GM21528 (cell line): Measurements from ENCODE around the gene BTNL8.

Source experiments
- ATAC-seq: cut with Tn5 transposase; IDR thresholded peaks from one replicate; pipeline ENCODE4 v1.9.1; 2021; ENCODE audit warnings: mild to moderate bottlenecking, moderate library complexity; ENCODE audit not compliant: unreplicated experiment, low FRiP score

BTNL8 gene

DNA sequence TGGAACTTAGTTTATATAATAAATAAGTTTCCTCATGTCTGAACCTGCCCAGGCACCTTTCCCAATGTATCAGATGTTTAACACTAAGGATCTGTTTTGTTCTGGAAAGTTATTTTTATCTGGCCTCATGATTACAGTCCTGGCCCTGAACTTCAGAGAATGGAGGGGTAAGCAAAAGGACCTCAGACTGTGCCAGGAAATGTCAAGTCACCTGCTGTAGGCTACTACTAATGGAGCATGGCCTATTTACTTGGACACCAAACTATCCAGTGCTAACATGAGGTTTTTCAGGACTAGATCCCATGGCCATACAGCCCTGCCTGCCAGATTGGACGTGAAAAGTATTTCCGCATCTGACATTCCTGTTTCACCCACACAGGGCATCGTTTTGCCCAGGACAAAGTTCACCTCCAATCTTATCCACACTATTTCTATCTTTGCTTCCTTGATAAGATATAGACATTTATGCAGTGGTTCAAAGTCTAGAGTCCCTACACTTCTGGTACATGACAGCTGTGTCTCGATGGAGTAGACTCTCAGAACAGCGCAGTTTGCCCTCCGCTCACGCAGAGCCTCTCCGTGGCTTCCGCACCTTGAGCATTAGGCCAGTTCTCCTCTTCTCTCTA is at the start of gene BTNL8:
Gene BTNL8, plus strand, starts transcription at position 539 of the 626 bp plus-strand sequence. CDS start 152 bp downstream, outside the sequence.
- ATAC-seq, result no peak

GRCh38 chr5:180849827-180850226 is 49.1 kb upstream of the BTNL8 start:
- no peak for ATAC-seq

DNA sequence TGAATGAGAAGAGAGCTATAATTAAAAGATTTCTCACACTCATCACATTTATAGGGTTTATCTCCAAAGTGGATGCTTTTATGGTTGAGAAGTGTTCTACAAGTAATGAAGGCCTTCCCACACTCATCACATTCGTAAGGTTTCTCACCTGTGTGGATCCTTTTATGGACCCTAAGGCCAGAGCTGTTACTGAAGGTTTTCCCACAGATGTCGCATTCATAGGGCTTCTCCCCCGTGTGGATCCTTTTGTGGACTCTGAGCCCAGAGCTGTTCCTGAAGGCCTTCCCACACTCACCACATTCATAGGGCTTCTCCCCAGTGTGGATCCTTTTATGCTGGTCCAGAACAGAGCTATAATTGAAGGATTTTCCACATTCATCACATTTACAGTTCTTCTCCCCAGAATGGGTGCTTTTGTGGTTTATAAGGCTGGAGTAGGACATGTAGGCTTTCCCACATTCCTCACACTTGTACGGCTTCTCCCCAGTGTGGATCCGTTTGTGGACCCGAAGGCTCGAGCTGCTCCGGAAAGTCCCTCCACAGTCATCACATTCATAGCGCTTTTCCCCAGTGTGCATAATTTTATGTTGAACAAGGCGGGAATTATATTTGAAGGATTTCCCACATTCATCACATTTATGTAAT is 48.4 kb upstream of the BTNL8 start:
- no peak for ATAC-seq

DNA sequence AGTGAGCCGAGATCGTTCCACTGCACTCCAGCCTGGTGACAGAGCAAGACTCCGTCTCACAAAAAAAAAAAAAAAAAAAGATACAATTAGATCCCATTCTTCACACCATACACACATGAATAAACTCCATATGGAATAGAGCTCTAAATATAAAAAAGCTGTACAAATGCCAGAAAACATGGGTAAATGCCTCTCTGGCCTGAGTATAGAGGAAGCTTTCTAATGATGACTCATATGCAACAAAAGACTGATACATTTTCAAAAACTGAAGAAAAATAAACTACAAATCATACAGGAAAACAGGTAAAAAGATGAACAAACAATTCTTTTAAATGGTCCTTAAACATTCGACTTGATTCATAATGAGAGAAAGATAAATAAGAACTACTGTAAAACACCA is 46.5 kb upstream of the BTNL8 start:
- no peak for ATAC-seq

GRCh38 chr5:180853121-180853847 is 45.7 kb upstream of the BTNL8 start:
- no peak for ATAC-seq

DNA sequence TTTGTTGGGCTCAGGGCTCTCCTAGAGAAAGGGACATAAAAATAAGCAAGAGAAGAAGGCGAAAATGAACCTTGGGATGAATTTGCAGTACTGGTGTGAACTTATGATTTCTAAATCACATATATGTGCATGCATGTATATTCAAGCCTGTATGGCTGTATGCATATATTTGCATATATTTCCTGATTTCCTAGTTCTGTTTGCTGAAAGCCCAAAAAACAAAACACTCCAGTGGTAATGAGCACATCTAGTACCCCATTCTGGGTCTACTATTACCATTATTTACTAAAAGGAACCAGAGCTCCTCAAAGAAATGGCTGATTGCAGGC is 45.1 kb upstream of the BTNL8 start:
- no peak for ATAC-seq

GRCh38 chr5:180858586-180858985 is 40.4 kb upstream of the BTNL8 start:
- ATAC-seq, result no peak

- peak; percentile 52 for ATAC-seq
These were observed 38.6 kb upstream of the BTNL8 start for GRCh38 chr5:180860273-180860886.

DNA sequence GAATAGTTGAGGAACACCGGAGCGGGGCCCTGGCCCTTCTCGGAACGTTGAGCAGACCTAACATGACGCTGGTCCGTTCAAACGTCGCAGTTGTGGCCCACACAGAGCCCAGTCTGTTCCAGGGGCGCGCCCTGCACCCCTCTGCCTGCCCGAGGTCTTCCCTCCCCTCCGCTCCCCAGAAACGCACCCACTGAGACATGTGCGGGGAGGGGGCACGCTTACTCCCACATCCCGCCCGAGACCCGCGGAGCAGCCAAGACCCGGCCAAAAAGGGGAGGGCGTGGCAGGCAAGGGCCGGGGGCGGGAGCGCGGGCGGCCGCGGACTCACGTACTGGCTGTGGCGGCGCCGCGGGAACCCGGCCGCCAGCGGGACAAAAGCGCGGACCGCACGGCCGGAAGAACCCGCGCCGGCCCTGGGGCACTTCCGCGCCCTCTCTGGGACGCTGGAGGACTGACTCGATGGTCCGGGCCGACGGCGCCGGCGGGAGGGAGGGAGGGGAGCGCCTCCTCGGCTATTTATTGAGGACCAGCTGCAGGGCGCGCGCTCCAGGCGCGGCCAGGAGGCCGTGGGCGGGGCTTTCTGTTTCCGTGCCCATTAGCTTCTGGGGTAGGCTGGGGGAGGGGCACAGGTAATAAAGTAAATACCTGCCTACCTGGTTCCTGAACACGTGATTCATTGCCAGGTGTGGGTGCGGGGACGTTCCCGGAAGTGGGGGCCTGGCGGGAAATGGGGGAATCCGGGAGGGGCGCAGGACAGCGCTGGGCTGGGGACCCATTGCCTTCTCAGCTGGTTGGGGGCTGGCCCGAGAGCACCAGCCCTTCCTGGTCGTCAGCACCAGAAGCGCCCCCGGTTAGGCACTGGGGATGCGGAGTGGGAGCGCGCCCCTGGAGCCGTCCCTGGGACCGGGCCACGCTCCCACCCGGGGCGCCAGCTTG is 37.8 kb upstream of the BTNL8 start, which contains the start of gene ZFP62:
Gene ZFP62, minus strand, starts transcription at position 390 of the 936 bp plus-strand sequence. Its CDS starts 57 bp downstream, at position 333.
- peak; percentile 88 for ATAC-seq

- ATAC-seq, result no peak
These were observed 36.3 kb upstream of the BTNL8 start for GRCh38 chr5:180862645-180863044.

- no peak for ATAC-seq
These were observed 32.8 kb upstream of the BTNL8 start for GRCh38 chr5:180865981-180866695.

- ATAC-seq, result no peak
These were observed 32.0 kb upstream of the BTNL8 start for GRCh38 chr5:180866985-180867384.

- ATAC-seq, result no peak
These were observed 30.0 kb upstream of the BTNL8 start for GRCh38 chr5:180868960-180869359.

- no peak for ATAC-seq
These were observed 29.4 kb upstream of the BTNL8 start for GRCh38 chr5:180869587-180869986.

DNA sequence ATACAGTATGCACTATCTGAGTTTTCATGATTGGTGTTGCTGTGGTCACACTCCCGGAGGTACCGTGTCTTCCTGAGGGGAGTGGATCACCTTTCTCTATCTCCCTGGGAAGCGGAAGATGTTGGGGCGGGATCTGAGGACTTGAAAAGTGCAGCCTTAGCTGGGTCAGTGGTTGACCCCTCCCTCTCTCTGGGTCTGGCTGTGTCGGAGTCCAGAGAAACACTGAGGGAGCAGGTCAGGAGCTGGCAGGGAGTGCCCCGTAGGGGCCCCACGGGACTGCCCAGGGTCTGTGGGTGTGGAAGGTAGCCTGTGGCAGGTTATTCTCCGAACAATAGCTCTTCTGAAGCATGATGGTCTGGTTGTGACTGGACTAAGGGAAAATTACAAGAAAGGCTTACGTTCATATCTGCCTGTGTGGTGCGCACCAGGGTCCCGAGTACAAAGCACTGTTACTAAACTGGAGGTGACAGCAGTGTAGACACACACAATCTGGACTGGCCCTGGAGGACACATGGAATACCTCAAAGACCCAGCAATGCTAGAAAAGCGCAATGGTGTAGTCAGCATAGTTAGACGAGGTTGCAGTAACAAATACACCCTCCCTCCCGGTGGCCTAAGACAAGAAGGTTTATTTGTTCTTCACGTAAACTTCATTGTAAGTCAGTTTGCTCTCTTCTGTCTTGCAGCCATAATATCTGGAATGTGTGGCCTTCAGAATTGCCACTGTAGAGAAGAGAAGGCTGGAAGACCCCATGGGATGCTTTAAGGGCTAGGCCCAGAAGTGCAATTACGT is 28.5 kb upstream of the BTNL8 start:
- ATAC-seq, result no peak

- ATAC-seq, result no peak
These were observed 26.5 kb upstream of the BTNL8 start for GRCh38 chr5:180872419-180872818.

GRCh38 chr5:180873615-180874520 is 25.1 kb upstream of the BTNL8 start:
- ATAC-seq, result no peak
